GM18511 (cell line): ENCODE results near the gene SLAMF1.
A peak's percentile ranks its signal among the peaks of the same experiment; 100 is the strongest.
"Not testable (repeated sequence)": the region's sequence is repeated elsewhere in the genome, so short reads cannot be mapped to it uniquely, and the experiment has no call there.

Experiments used
- ATAC-seq: cut with Tn5 transposase; IDR thresholded peaks from one replicate; pipeline ENCODE4 v1.9.1; 2021; ENCODE audit warnings: mild to moderate bottlenecking, moderate library complexity; ENCODE audit not compliant: unreplicated experiment

SLAMF1 gene

DNA sequence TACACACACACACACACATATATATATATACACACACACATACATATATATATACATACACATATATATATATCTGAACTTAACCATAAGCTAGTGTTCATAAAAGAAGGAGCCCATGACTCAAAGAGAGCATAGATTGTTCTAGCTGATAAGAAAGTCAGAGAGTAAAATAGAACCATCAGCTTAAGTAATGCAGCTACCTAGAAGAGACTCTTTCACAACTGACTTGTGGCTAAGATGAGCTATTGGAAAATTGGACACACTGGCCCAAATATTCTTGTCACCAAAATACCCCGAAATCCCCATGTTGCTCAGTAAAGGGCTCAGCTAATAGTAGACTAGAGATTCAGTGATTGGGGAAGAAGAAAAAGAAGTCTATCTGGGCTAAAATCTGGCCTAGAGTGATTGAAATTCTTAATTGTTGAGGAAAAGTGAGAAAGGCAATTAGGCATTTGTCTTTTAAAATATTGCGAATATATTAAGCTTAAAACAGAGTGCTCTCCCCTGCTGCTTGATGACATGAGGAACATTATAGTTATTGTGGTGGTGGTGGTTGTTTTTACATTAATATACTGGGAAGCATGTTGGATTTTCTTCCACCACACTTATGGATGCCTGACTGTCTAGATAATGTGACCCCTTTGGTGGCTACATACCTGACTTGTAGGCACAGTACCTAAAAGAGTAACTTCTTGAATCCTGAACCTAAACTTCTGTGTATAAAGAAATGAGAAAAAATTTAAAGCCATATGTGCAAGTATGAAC lies 6.3 kb downstream of the SLAMF1 start:
- no peak for ATAC-seq

DNA sequence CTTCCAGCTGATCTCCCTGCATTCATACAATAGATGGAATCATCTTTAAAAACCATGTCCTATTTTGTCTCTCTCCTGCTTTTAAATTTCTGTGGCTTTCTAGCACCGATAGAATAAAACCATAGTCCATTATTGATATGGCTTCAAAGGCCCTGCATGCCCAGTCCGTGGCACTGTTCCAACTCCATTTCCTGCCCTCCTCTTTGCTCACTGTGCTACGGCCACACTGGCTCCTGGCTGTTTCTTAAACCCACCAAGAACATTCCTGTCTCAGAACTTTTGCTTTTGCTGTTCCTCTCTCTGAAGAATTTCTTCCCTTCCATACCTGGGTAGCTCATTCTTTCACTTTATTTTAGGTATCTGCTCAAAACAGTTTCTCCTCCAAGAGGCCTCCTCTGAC lies 7.2 kb downstream of the SLAMF1 start:
- no peak for ATAC-seq

GRCh38 chr1:160638926-160639325 lies 7.9 kb downstream of the SLAMF1 start:
- ATAC-seq: no peak

DNA sequence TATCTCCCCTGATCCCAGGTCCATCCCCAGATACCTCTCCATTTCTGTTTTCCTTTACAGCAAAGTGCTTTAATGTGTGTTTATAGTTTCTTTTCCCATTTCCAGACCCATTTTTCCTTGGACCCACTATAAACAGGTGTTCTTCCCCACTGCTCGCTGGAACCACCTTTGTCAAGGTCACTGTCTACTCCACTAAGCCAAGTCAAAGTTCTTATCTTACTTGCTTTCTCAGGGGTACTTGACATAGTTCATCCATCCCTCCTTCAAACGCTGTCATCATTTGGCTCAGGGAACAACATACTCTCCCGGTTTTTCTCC lies 8.3 kb downstream of the SLAMF1 start:
- no peak for ATAC-seq

DNA sequence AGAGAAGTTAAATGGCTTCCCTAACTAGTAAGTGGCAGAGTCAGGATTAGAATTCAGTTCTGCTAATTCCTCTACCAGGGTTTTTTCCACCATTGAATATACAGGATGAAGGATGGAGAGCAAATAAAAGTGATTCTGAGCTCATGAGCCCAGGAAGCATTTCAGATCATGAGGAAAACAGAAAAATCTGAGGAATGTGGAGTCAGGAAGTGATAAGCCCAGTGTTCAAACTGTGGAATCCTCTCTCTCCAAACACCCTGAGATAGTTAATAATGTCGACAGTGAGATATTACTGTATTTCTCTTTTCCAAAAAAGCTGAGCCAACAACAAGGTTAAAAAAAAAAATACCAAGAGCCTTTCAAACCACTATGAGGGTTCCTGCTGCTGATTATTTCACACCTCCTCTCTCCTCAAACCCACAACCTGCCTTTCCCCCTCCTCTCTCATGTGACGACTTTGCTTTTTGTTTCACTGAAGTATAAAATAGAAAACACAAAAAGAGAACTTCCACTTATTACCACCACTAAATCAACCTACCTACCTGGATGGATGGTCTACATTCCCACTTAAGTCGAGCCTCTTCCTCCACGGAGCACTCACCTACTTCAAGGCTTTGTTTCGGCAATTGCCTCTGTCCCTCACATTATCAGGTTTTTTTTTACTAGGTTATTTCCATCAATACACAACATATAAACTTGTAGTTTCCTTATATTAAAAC lies 8.9 kb downstream of the SLAMF1 start:
- no peak for ATAC-seq

GRCh38 chr1:160637065-160637464 lies 9.8 kb downstream of the SLAMF1 start:
- ATAC-seq: no peak

- ATAC-seq: no peak
These were observed 10.3 kb downstream of the SLAMF1 start for GRCh38 chr1:160636547-160636946.

DNA sequence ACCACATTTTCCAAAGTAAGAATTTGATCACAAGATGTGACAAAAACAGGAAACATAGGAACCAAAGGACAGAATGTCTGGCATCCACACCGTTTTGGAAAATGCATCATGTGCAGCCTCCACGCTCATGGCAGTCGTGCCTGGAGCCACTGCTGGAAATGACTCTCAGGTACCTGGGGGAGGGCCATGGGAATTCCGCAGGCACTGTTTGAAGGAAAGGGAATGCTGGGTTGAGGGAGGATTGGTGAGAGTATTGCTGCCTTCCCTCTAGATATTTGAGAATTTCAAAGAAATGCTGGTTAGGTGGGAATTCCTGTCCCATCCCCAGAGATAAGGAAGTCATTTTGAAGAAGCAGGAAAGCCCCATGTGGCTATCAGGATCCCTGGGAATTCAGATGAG lies 10.8 kb downstream of the SLAMF1 start:
- ATAC-seq: no peak

DNA sequence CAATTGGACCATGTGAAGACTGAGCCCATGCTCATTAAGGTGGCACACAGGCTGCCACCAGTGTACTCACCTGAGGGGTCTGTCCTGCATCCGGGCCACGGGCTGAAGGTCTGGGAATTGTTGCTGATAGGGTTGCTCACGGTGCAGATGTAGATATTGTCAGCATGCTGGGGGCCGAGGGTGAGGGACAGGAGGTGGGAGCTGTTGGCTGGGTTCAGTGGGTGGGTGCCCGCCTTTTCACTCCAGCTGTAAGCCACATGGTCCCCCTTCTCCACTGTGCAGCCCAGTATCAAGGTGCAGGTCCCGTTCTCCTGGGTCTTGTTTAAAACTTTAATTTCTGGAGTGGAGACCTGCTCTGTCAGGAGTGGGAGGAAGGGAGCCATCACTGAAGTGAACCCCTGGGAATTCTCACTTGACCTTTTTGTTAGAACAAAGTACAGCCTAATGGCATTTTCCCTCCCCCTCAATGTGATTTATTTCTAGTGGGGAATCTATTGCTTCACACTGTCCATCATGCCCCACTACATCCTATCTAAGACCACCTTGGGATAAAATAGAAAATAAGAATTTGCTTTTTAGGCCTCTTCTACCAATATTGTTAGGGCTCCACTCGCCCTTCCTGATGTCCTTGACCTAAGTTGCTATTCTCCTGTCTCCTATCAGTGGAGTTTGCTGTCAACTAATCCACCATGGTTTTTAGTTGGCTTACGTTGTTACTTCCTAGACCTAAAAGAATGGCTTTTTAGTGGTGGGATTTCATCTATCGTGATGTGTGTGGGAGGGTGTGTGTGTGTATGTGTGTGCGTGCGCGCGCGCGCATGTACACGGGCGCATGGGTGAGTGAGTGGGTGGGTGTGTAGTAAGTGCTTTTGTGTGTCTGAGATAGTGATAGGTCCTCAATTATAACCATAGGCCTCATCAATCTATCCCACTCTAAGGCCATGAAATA lies 12.0 kb downstream of the SLAMF1 start:
- no peak for ATAC-seq

GRCh38 chr1:160633330-160633903 lies 13.4 kb downstream of the SLAMF1 start:
- ATAC-seq: no peak

DNA sequence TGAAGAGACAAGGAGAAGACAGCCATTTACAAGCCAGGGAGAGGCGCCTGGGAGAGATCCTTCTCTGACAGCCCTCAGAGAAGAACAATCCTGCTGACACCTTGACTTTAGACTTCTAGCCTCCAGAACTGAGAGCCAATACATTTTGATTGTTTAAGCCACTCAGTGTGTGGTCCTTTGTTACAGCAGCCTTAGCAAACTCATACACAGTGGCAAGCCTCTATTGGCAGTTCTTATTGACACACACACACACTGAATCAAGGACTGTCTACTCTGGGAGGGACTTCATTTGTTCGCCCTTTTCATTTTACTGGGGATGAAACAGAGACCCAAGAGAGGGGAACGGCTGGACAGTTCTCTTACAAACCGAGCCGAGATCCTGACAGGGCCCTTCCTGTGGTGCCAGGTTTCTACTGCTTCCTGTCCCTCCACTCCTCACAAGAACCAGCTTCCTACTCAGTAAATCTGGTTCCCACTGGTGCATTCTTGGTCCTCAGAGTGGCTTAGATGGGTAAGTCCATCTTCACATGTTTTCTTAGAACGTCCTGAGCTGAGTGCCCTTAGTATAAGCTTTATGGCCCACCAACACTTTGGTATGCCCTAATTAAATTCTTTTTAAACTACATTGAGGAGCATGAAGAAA lies 14.7 kb downstream of the SLAMF1 start:
- no peak for ATAC-seq

- ATAC-seq: no peak
These were observed 16.1 kb downstream of the SLAMF1 start for GRCh38 chr1:160630523-160631451.

DNA sequence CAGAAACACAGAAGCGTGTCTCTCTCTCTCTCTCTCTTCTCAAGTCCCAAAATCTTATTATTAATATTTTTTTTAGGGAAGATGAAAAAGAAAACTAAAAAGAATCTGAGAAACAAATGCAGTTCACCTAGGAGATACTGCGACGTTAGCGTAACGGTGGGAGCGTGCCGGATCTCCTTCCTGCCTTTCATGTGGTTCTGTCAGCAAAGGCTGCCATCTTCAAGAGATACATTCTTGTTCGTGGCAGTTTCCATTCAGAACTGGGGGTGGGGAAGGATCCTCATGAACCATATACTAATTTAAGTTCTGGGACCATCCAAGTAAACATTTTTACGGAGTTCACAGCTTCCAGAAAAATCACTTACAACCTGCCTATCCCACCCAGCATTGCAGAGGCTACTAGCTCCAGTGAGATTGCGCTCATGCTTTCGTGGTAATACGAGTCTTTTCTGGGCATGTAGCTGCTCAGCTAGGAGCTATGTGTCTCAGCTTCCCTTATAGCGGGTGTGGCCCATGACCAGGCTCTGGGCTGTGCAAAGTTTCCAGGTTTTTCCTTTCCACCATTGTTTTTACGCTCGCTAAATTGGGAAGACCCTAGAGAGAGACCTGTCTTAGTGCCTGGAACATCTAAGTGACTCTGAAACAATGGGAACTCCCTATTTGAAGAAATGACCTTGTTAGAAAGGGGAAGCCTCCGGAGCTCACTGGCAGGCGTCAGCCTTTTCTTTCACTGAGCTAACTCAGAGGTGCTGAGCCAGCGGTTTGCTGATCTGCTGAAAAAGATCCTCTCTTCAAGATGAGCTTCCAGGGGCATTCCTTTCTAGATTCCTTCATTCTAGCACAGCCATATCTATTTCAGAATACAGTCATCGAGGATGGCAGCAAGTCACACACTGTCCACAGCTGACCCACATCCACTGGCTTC lies 17.3 kb downstream of the SLAMF1 start:
- ATAC-seq: no peak

- ATAC-seq: no peak
These were observed 18.0 kb downstream of the SLAMF1 start for GRCh38 chr1:160628799-160629263.

- not testable (repeated sequence) for ATAC-seq
These were observed 19.1 kb downstream of the SLAMF1 start for GRCh38 chr1:160627677-160628289.

DNA sequence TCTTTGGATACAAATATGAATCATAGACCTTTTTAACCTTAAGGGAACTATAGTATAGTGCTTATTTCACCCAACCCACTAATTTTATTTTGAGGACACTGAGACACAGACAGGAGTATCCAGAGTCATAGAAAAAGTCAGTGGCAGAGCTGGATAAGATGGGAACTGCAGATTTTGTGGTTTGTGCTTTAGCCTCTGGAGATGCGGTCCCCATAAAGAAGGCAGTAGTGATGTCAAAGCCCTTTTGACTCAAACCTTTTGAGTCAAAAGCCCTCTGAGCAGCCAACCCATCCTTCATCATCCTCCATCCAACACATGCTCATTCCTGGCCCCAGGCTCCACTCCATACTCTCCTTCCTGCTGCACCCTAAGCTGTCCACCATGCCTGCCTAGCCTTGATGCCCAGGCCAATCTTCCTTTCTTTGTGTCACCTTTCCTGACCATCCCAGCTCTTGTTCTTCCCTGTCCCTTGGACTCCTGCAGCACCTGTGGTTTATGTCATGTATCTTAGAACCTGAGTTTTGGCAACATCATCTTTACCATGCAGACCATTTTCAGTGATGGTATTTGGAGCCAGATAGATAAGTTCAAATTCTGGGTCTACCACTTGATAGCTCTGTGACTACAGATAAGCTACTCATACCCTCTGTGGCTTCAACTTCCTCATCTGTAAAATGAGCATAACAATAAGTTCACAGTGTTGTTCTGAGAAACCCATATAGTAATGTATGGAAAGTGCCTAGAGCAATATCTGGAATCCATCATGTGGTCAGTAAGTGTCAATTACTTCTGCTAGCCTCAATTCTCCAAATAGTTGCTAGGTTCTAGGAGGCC lies 20.1 kb downstream of the SLAMF1 start:
- peak; percentile 38 for ATAC-seq
